A549 (cell line): ENCODE results near the gene CDKN2A. TPM values are rescaled to one million over a fixed set of nuclear protein-coding genes. Genes with fewer than 3 reads are reported as not detected.

Experiments
- ATAC-seq, 2 experiments: fragments of 200-7000 bp in 1 of 2; fragments of >200 bp in 1 of 2; cut with Nextera tagmentation in 1 of 2; cut with Tn5 transposase in 1 of 2; 3 replicates each; pipeline versions ENCODE4 v1.8.0 to v1.9.1; 2018 to 2020; ENCODE audit warnings: mild to moderate bottlenecking in 1 of 2, moderate library complexity in 1 of 2
- CTCF ChIA-PET: fragments of 300-600 bp; sonication (Branson Sonifier 250); formaldehyde crosslinking; extraction: SDS; loops from one replicate; lab custom pipeline; 2021; ENCODE audit warnings: antibody characterized with exemption, inconsistent platforms; lab: Yijun Ruan, JAX
- POLR2A ChIA-PET: fragments of 350-600 bp; formaldehyde crosslinking; extraction: SDS; loops from one replicate; lab custom pipeline; 2021; ENCODE audit warnings: antibody characterized with exemption, inconsistent platforms; lab: Yijun Ruan, JAX
- DNase-seq, 2 experiments: peaks; one replicate each; pipeline versions ENCODE4 v3.0.0 to v3.0.0-alpha.2; 2011 to 2016; ENCODE audit warnings: low read depth in 1 of 2, low spot score in 1 of 2
- FAIRE-seq: peaks from 2 replicates; lab custom pipeline; 2011; peaks lifted over from hg19 to GRCh38; lab: Jason Lieb, UNC
- H3K27ac ChIP-seq, 2 experiments: fragments of >200 bp; sonication (Bioruptor Twin); formaldehyde crosslinking; 3 replicates each; pipeline ENCODE4 v1.5.1; 2016 to 2017
- H3K4me1 ChIP-seq: fragments of >200 bp; sonication (Bioruptor Twin); formaldehyde crosslinking; 3 replicates; pipeline ENCODE4 v1.6.1; 2016
- H3K4me2 ChIP-seq: fragments of >200 bp; sonication (Bioruptor Twin); formaldehyde crosslinking; 3 replicates; pipeline ENCODE4 v1.6.1; 2016
- H3K4me3 ChIP-seq: fragments of >200 bp; sonication (Bioruptor Twin); formaldehyde crosslinking; 3 replicates; pipeline ENCODE4 v1.5.1; 2016
- H3K9me3 ChIP-seq: fragments of >200 bp; sonication (Bioruptor Twin); formaldehyde crosslinking; 3 replicates; pipeline ENCODE4 v1.6.1; 2016
- CBX8 ChIP-seq: fragments of 200-600 bp; sonication (generic); IDR thresholded peaks from 2 replicates; pipeline ENCODE4 v1.6.1; 2016
- CEBPB ChIP-seq, 2 experiments: fragments of >200 bp in 1 of 2; sonication (Bioruptor Twin) in 1 of 2; formaldehyde crosslinking in 1 of 2; IDR thresholded peaks; 2 replicates each; pipeline ENCODE4 v1.6.1; 2012 to 2016
- CHD4 ChIP-seq: fragments of 200-600 bp; sonication (generic); IDR thresholded peaks from 2 replicates; pipeline ENCODE4 v1.6.1; 2016; ENCODE audit warnings: antibody characterized with exemption, mild to moderate bottlenecking, borderline replicate concordance
- CTCF ChIP-seq: fragments of >200 bp; sonication (Bioruptor Twin); formaldehyde crosslinking; IDR thresholded peaks from 3 replicates; pipeline ENCODE4 v1.5.1; 2016
- E2F6 ChIP-seq: IDR thresholded peaks from 2 replicates; pipeline ENCODE4 v1.6.1; 2012; ENCODE audit warnings: low read depth, borderline replicate concordance
- EHMT2 ChIP-seq: fragments of 200-600 bp; sonication (generic); IDR thresholded peaks from 2 replicates; pipeline ENCODE4 v1.6.1; 2016; ENCODE audit warnings: antibody characterized with exemption, low read depth, mild to moderate bottlenecking, moderate library complexity
- FOXS1 ChIP-seq: fragments of 250-450 bp; sonication (Bioruptor Pico); IDR thresholded peaks from 2 replicates; pipeline ENCODE4 v1.5.0; 2020; ENCODE audit warnings: mild to moderate bottlenecking, moderate library complexity
- HOXA7 ChIP-seq: fragments of 250-450 bp; sonication (Bioruptor Pico); IDR thresholded peaks from 2 replicates; pipeline ENCODE4 v1.5.0; 2020; ENCODE audit warnings: mild to moderate bottlenecking, moderate library complexity
- JUN ChIP-seq, 2 experiments: fragments of >200 bp; sonication (Bioruptor Twin); formaldehyde crosslinking; IDR thresholded peaks; 2 replicates in 1 of 2; 3 replicates in 1 of 2; pipeline ENCODE4 v1.6.1; 2016 to 2017
- JUNB ChIP-seq: fragments of >200 bp; sonication (Bioruptor Twin); formaldehyde crosslinking; IDR thresholded peaks from 2 replicates; pipeline ENCODE4 v1.6.1; 2016
- KDM1A ChIP-seq: fragments of 200-600 bp; sonication (generic); IDR thresholded peaks from 2 replicates; pipeline ENCODE4 v1.6.1; 2016; ENCODE audit warnings: low read depth, mild to moderate bottlenecking
- MAZ ChIP-seq: fragments of 150-350 bp; IDR thresholded peaks from 2 replicates; pipeline ENCODE4 v1.6.1; 2014; ENCODE audit warnings: antibody characterized with exemption, low read depth, low read length, borderline replicate concordance
- NFE2L2 ChIP-seq: fragments of 150-350 bp; conservative IDR thresholded peaks from 2 replicates; pipeline ENCODE4 v1.6.1; 2014; ENCODE audit warnings: low read length
- PHF8 ChIP-seq: fragments of 200-600 bp; sonication (generic); IDR thresholded peaks from 2 replicates; pipeline ENCODE4 v1.6.1; 2016; ENCODE audit warnings: low read depth, mild to moderate bottlenecking, antibody characterized with exemption, moderate library complexity, borderline replicate concordance
- POLR2AphosphoS2 ChIP-seq: conservative IDR thresholded peaks from 2 replicates; pipeline ENCODE4 v1.6.1; 2012; ENCODE audit warnings: low read length, improper control_type of control experiment, inconsistent platforms
- RARB ChIP-seq: fragments of 250-450 bp; sonication (Bioruptor Pico); IDR thresholded peaks from 2 replicates; pipeline ENCODE4 v1.8.0; 2021; ENCODE audit warnings: mild to moderate bottlenecking, moderate library complexity
- RCOR1 ChIP-seq: fragments of 150-350 bp; IDR thresholded peaks from 2 replicates; pipeline ENCODE4 v1.6.1; 2014; ENCODE audit warnings: antibody characterized with exemption, low read length, low read depth
- RFX5 ChIP-seq: fragments of 450-650 bp; IDR thresholded peaks from 2 replicates; pipeline ENCODE4 v1.7.1; 2014; ENCODE audit warnings: antibody characterized with exemption, mild to moderate bottlenecking, moderate library complexity
- SREBF2 ChIP-seq: fragments of 450-650 bp; IDR thresholded peaks from 2 replicates; pipeline ENCODE4 v1.6.1; 2014; ENCODE audit warnings: mild to moderate bottlenecking, moderate library complexity
- TP53 ChIP-seq: fragments of 250-450 bp; sonication (Bioruptor Pico); IDR thresholded peaks from 2 replicates; pipeline ENCODE4 v1.5.0; 2021; ENCODE audit warnings: mild to moderate bottlenecking, moderate library complexity
- USF2 ChIP-seq: fragments of 450-650 bp; IDR thresholded peaks from 2 replicates; pipeline ENCODE4 v1.6.1; 2014; ENCODE audit warnings: antibody characterized with exemption
- ZC3H11A ChIP-seq: fragments of 450-650 bp; IDR thresholded peaks from 2 replicates; pipeline ENCODE4 v1.6.1; 2014; ENCODE audit warnings: antibody characterized with exemption, mild to moderate bottlenecking
- ZFP36 ChIP-seq: fragments of 450-650 bp; IDR thresholded peaks from 2 replicates; pipeline ENCODE4 v1.6.1; 2014; ENCODE audit warnings: borderline replicate concordance; ENCODE audit not compliant: partially characterized antibody
- WGBS: methylation state at CpG from one replicate; pipeline ENCODE4 v1.1.6; 2017; ENCODE audit errors: missing lambda C conversion rate; 5-methylcytosine and 5-hydroxymethylcytosine counted together
- polyA plus RNA-seq, 4 experiments: library from polyadenylated mRNA; depleted of rRNA in 3 of 4; stranded (reverse); fragments of >200 nt; fragmentation: RNase III in 1 of 4; extraction: RNeasy Plus Mini Kit Qiagen cat#74134 plus additional on column Dnase treatment in 1 of 4; gene quantifications; 2 replicates in 3 of 4; 3 replicates in 1 of 4; pipeline ENCODE4 v1.2.3, GENCODE V29; 2011 to 2017
- TF ChIP-seq, protein P1 (sequence below): IDR thresholded peaks from 2 replicates; pipeline ENCODE4 v1.6.1; 2012
- TF ChIP-seq, protein P2 (sequence below): fragments of 250-450 bp; sonication (Bioruptor Pico); IDR thresholded peaks from 2 replicates; pipeline ENCODE4 v1.5.0; 2020; ENCODE audit warnings: low read depth, mild to moderate bottlenecking, moderate library complexity
- TF ChIP-seq, protein P3 (sequence below): fragments of 250-450 bp; sonication (Bioruptor Pico); IDR thresholded peaks from 2 replicates; pipeline ENCODE4 v1.5.0; 2021; ENCODE audit warnings: mild to moderate bottlenecking, moderate library complexity, borderline replicate concordance

Gene CDKN2A
- polyA plus RNA-seq, 2 of the 4 experiments (the other 2 are of a cell fraction), result not detected

GRCh38 chr9:21968331-21969010 lies 25.7 kb downstream of the CDKN2A start:
- FAIRE-seq (no peak), DNase-seq (no peak), ATAC-seq (no peak)
- no peaks in the 10 kb centered on the region for H3K9me3 ChIP-seq
- H3K4me2 ChIP-seq, result no peak overlapping the region
- WGBS, result no CpG with 5 or more reads among the region's 41 CpGs
- ChIA-PET CTCF (no interaction called here), POLR2A (no interaction called here)
- no peak overlapping the region for H3K27ac ChIP-seq
- H3K4me1 ChIP-seq, result no peaks in the 10 kb centered on the region
- no peak overlapping the region for H3K4me3 ChIP-seq
- TF ChIP-seq CBX8 (no peak), TP53 (no peak), HOXA7 (CRISPR knock-in tag) (no peak), POLR2AphosphoS2 (no peak), KDM1A (no peak), JUNB (no peak), USF2 (no peak), FOXS1 (CRISPR knock-in tag) (no peak), CEBPB (IDR thresholded peaks at IDR 0.05) (no peak), CTCF (no peak), JUN (IDR thresholded peaks at IDR 0.05) (no peak), E2F6 (no peak)
- TF ChIP-seq, protein P1, sequence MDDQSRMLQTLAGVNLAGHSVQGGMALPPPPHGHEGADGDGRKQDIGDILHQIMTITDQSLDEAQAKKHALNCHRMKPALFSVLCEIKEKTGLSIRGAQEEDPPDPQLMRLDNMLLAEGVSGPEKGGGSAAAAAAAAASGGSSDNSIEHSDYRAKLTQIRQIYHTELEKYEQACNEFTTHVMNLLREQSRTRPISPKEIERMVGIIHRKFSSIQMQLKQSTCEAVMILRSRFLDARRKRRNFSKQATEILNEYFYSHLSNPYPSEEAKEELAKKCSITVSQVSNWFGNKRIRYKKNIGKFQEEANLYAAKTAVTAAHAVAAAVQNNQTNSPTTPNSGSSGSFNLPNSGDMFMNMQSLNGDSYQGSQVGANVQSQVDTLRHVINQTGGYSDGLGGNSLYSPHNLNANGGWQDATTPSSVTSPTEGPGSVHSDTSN, result no peak

DNA sequence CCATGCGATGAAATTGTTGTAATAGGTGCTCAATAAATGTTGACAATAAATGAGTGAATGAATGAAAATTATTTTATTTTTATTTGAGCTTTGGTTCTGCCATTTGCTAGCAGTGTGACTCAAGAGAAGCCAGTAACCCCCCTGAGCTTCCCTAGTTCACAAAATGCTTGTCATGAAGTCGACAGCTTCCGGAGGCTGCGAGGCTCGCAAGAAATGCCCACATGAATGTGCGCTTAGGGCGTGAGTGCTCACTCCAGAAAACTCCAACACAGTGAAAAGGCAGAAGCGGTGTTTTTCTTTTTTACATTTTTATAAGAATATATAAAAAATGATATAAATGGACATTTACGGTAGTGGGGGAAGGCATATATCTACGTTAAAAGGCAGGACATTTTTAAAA lies 26.5 kb downstream of the CDKN2A start:
- TF ChIP-seq PHF8 (no peak), CBX8 (no peak), EHMT2 (no peak), NFE2L2 (no peak), POLR2AphosphoS2 (no peak), ZC3H11A (no peak), ZFP36 (no peak), E2F6 (no peak), SREBF2 (no peak), RCOR1 (no peak), CHD4 (no peak), HOXA7 (CRISPR knock-in tag) (no peak), RARB (CRISPR knock-in tag) (no peak), MAZ (no peak), RFX5 (no peak)
- TF ChIP-seq, protein P2, sequence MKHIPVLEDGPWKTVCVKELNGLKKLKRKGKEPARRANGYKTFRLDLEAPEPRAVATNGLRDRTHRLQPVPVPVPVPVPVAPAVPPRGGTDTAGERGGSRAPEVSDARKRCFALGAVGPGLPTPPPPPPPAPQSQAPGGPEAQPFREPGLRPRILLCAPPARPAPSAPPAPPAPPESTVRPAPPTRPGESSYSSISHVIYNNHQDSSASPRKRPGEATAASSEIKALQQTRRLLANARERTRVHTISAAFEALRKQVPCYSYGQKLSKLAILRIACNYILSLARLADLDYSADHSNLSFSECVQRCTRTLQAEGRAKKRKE, result no peak
- TF ChIP-seq, protein P1, result no peak
- TF ChIP-seq, protein P3, sequence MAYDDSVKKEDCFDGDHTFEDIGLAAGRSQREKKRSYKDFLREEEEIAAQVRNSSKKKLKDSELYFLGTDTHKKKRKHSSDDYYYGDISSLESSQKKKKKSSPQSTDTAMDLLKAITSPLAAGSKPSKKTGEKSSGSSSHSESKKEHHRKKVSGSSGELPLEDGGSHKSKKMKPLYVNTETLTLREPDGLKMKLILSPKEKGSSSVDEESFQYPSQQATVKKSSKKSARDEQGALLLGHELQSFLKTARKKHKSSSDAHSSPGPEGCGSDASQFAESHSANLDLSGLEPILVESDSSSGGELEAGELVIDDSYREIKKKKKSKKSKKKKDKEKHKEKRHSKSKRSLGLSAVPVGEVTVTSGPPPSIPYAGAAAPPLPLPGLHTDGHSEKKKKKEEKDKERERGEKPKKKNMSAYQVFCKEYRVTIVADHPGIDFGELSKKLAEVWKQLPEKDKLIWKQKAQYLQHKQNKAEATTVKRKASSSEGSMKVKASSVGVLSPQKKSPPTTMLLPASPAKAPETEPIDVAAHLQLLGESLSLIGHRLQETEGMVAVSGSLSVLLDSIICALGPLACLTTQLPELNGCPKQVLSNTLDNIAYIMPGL (CRISPR knock-in tag), result no peak
- TF ChIP-seq, all 56 proteins: peak for 0
- H3K4me1 ChIP-seq, result no peaks in the 10 kb centered on the region
- no peak for DNase-seq
- WGBS, result no CpG with 5 or more reads among the region's 10 CpGs
- no peak overlapping the region for H3K27ac ChIP-seq
- no peak for FAIRE-seq
- H3K9me3 ChIP-seq, result no peaks in the 10 kb centered on the region
- ChIA-PET CTCF (no interaction called here), POLR2A (no interaction called here)
- no peak overlapping the region for H3K4me2 ChIP-seq
- no peak for ATAC-seq
- no peak overlapping the region for H3K4me3 ChIP-seq
